ENCODE measurements around the gene PHF2. TPM values are rescaled to one million over a fixed set of nuclear protein-coding genes. Genes with fewer than 3 reads are reported as not detected.

Gene PHF2
- total and polyA plus RNA-seq, 2 of the 8 experiments (the other 6 are each of a cell fraction or from before 2014, with no cell fraction given): 3.4 to 9.4 TPM

DNA sequence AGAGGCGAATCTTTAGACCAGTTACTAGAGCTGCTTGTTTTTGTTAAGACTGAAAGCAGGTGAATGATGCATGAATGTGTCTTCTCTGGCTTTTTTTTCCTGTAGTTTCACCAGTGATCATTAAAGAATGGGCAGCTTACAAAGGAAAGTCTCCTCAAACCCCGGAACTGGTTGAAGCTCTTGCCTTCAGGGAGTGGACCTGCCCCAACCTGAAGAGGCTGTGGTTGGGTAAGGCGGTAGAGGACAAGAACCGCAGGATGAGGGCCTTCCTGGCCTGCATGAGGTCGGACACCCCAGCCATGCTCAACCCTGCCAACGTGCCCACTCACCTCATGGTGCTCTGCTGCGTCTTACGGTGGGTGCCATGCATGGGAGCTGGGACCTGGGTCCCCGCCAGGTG lies 33.3 kb upstream of the PHF2 start:
- no peaks in the 10 kb centered on the region; a peak in 1 of 4 replicates for H3K79me2 ChIP-seq (ENCODE audit: control insufficient read depth in 1 of 2, insufficient read depth in 2 of 2, low read length in 2 of 2)
- H3K4me1 ChIP-seq (replicated peaks in 1 of 4; ENCODE audit: control insufficient read depth in 3 of 4, insufficient read depth in 4 of 4, low read length in 3 of 4): no peaks in the 10 kb centered on the region; a peak in 1 of 7 replicates
- TF ChIP-seq, protein P1, sequence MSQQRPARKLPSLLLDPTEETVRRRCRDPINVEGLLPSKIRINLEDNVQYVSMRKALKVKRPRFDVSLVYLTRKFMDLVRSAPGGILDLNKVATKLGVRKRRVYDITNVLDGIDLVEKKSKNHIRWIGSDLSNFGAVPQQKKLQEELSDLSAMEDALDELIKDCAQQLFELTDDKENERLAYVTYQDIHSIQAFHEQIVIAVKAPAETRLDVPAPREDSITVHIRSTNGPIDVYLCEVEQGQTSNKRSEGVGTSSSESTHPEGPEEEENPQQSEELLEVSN (IDR thresholded peaks at IDR 0.05): no peak
- TF ChIP-seq NRF1 (IDR thresholded peaks at IDR 0.05; ENCODE audit: low read depth, low read length): no peak
- no peak for TF ChIP-seq RNF2 (IDR thresholded peaks at IDR 0.05; ENCODE audit: borderline replicate concordance, low read depth, low read length, missing control alignments, poor library complexity, severe bottlenecking)
- TF ChIP-seq TAF1 (IDR thresholded peaks at IDR 0.05; ENCODE audit: low read depth, low read length): no peak
- TF ChIP-seq RAD21 (IDR thresholded peaks at IDR 0.05 in 1 of 2, conservative IDR thresholded peaks at IDR 0.05 in 1 of 2; ENCODE audit: low read depth in 2 of 2, low read length in 2 of 2): no peak
- no peak for TF ChIP-seq SRF (IDR thresholded peaks at IDR 0.05; ENCODE audit: low read depth, low read length)
- no peak for TF ChIP-seq ASH2L (IDR thresholded peaks at IDR 0.05; ENCODE audit: low read length)
- no peak for TF ChIP-seq TAF7 (optimal IDR thresholded peaks at IDR 0.05; ENCODE audit: borderline replicate concordance, low read depth, low read length)
- FAIRE-seq: no peak
- H3K56ac ChIP-seq (replicated peaks; ENCODE audit: insufficient read length, low read depth, low read length): no peak overlapping the region
- H2AK5ac ChIP-seq (ENCODE audit: low read depth, low read length): no peak overlapping the region
- H3K27me3 ChIP-seq (replicated peaks in 1 of 4; ENCODE audit: control insufficient read depth in 3 of 4, extremely low read depth in 1 of 4, insufficient read depth in 3 of 4, low read length in 3 of 4): no peaks in the 10 kb centered on the region
- H2AFZ ChIP-seq (ENCODE audit: low read length): no peak overlapping the region
- H4K5ac ChIP-seq (ENCODE audit: insufficient read length, low read depth, low read length): no peak overlapping the region
- no peak overlapping the region for H3K18ac ChIP-seq (ENCODE audit: extremely low read depth, low read length)
- H2BK15ac ChIP-seq (ENCODE audit: low read length): no peak overlapping the region
- H3K4ac ChIP-seq (replicated peaks; ENCODE audit: insufficient read length, low read depth, low read length): no peak overlapping the region
- peaks cover 0 to 2% of the 10 kb centered on the region in 2 experiments for H4K20me1 ChIP-seq (replicated peaks in 1 of 2; ENCODE audit: control insufficient read depth in 1 of 2, insufficient read depth in 2 of 2, low read length in 2 of 2)
- ChIA-PET POLR2A (ENCODE audit: partially characterized antibody) (no interaction called here), CTCF (ENCODE audit: partially characterized antibody) (no interaction called here)
- H3K79me1 ChIP-seq (ENCODE audit: low read depth, low read length): peaks cover 5% of the 10 kb centered on the region; the same call in 1 of the 2 replicates
- H2BK5ac ChIP-seq (ENCODE audit: low read depth, low read length): no peak overlapping the region
- no peak overlapping the region for H2BK12ac ChIP-seq (ENCODE audit: low read depth, low read length)
- H2BK20ac ChIP-seq (ENCODE audit: low read length): no peak overlapping the region
- H3K4me3 ChIP-seq (ENCODE audit: extremely low read depth in 1 of 4, insufficient read depth in 2 of 4, low read depth in 3 of 4, low read length in 4 of 4): no peak overlapping the region
- H3K27ac ChIP-seq (ENCODE audit: low read depth, low read length): no peak overlapping the region
- no peak overlapping the region for H4K91ac ChIP-seq (replicated peaks; ENCODE audit: insufficient read length, low read length)
- DNase-seq (ENCODE audit: low read depth in 1 of 2, low spot score in 2 of 2): no peak
- H3K9me3 ChIP-seq (ENCODE audit: insufficient read depth in 2 of 2, low read depth in 1 of 2, low read length in 1 of 2): no peaks in the 10 kb centered on the region
- no peak overlapping the region for H3K4me2 ChIP-seq (ENCODE audit: insufficient read depth in 1 of 2, low read depth in 2 of 2, low read length in 2 of 2)
- no peak overlapping the region for H2BK120ac ChIP-seq (replicated peaks; ENCODE audit: low read depth, low read length)
- no peaks in the 10 kb centered on the region for H3K23me2 ChIP-seq (ENCODE audit: low read depth, low read length)
- peaks cover 3 to 9% (median 8%) of the 10 kb centered on the region in 4 experiments; a peak in 6 of 8 replicates for H3K36me3 ChIP-seq (ENCODE audit: control insufficient read depth in 2 of 4, insufficient read depth in 4 of 4, low read length in 3 of 4)
- no peak overlapping the region for H3K9ac ChIP-seq (replicated peaks in 1 of 4; ENCODE audit: extremely low read depth in 1 of 4, low read depth in 3 of 4, low read length in 3 of 4)
- WGBS, 2 experiments (ENCODE audit: extremely low coverage in 1 of 2, insufficient coverage in 1 of 2, insufficient read length in 1 of 2, insufficient replicate concordance in 2 of 2, low coverage in 1 of 2, low lambda C conversion rate in 2 of 2, missing lambda C conversion rate in 1 of 2): 80% methylated on average over 9 of the region's 9 CpGs; no CpG with 5 or more reads in 1 of the 2 experiments
- no peak overlapping the region for H3K23ac ChIP-seq (ENCODE audit: insufficient read length)
- no peak overlapping the region for H4K8ac ChIP-seq (ENCODE audit: extremely low read depth, insufficient read depth, low read length)
- H3K14ac ChIP-seq (ENCODE audit: insufficient read length): no peak overlapping the region

All from H1 (cell line).